ENCODE data around the gene TRIM62. TPM values are rescaled to one million over a fixed set of nuclear protein-coding genes. Genes with fewer than 3 reads are reported as not detected.

TRIM62 gene
- total RNA-seq, 1 experiment from 2014 or later: 6.9 TPM

DNA sequence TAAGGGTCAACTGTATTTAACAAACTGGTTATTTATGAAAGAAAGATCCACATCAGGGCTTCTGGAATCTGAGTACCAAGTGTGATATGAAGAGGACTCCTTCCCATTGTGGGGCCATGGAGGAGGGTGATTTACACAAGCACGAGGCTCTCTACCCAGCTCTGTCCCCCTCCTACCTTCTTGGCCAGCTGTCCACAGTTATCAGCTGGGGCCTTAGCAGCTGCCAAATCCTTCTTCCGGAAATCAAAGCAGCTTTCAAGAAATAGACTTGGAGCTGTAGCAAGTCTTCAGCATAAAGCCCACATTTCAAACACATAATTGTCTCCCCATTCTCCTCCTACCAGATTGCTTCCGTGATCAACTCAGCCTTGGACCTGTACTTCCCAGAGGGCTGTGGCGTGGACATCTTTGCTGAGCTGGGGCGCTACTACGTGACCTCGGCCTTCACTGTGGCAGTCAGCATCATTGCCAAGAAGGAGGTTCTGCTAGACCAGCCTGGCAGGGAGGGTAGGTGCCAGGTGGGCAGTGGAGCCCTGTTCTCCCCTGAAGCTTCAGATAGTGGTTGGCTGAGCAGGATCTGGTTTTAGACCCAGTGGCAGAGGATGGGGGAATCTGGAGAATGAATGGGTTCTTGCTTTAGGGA is 85.4 kb downstream of the TRIM62 start:
- Histone ChIP-seq H3K4ac (ENCODE audit: low read depth, low read length) (no peak overlapping the region), H3K79me1 (ENCODE audit: insufficient read depth, low read depth, low read length, poor library complexity, severe bottlenecking) (no peaks in the 10 kb centered on the region), H3K9me3 (ENCODE audit: control insufficient read depth, low read depth, low read length) (no peaks in the 10 kb centered on the region), H2BK15ac (ENCODE audit: low read depth, low read length) (no peak overlapping the region), H4K8ac (replicated peaks; ENCODE audit: insufficient read length, low read depth, low read length) (no peak overlapping the region), H2BK120ac (ENCODE audit: low read depth, low read length, poor library complexity, severe bottlenecking) (no peak overlapping the region), H3K4me2 (ENCODE audit: insufficient read depth, insufficient read length, low read length) (no peak overlapping the region), H3T11ph (ENCODE audit: low read length) (no peak overlapping the region), H2AFZ (ENCODE audit: low read length) (no peak overlapping the region), H2BK12ac (ENCODE audit: insufficient read length, low read depth, low read length) (no peak overlapping the region), H3K4me1 (ENCODE audit: insufficient read depth, low read length) (peaks cover 6% of the 10 kb centered on the region; the same call in 1 of the 2 replicates), H4K20me1 (ENCODE audit: control insufficient read depth, insufficient read depth, insufficient read length) (peaks cover 2% of the 10 kb centered on the region), H4K91ac (ENCODE audit: insufficient read length, low read depth, low read length) (no peak overlapping the region), H2BK20ac (ENCODE audit: low read depth, low read length, poor library complexity, severe bottlenecking) (no peak overlapping the region), H3K79me2 (ENCODE audit: insufficient read depth, low read length) (no peaks in the 10 kb centered on the region), H2AK5ac (ENCODE audit: insufficient read length, low read length) (no peak overlapping the region), H3K27ac (ENCODE audit: insufficient read length, low read depth, low read length) (no peak overlapping the region), H3K27me3 (ENCODE audit: insufficient read depth, low read length) (no peaks in the 10 kb centered on the region), H4K5ac (ENCODE audit: insufficient read length, low read depth, low read length) (no peak overlapping the region), H3K23me2 (ENCODE audit: insufficient read length, low read depth, low read length, poor library complexity, severe bottlenecking) (no peaks in the 10 kb centered on the region), H2BK5ac (ENCODE audit: insufficient read length, low read length) (no peak overlapping the region), H3K23ac (ENCODE audit: insufficient read length, low read depth, low read length) (no peak overlapping the region), H3K9ac (ENCODE audit: extremely low read depth, insufficient read length, low read length) (no peak overlapping the region), H3K18ac (ENCODE audit: insufficient read length, low read depth, low read length) (no peak overlapping the region), H3K14ac (ENCODE audit: insufficient read depth, low read length) (no peak overlapping the region), H3K56ac (ENCODE audit: insufficient read length, low read depth, low read length) (no peak overlapping the region)
- Mint-ChIP-seq H3K9me3 (no peaks in the 10 kb centered on the region; a peak in 2 of 5 replicates), H3K36me3 (ENCODE audit: insufficient read depth in 1 of 3, low read depth in 3 of 3) (no peaks in the 10 kb centered on the region), H3K4me1 (peaks cover 18 to 24% of the 10 kb centered on the region in 2 experiments), H3K27ac (no peak overlapping the region), H3K27me3 (ENCODE audit: low read depth) (peaks cover 13% of the 10 kb centered on the region), H3K4me3 (no peak overlapping the region)
- TF ChIP-seq CTCF (conservative IDR thresholded peaks at IDR 0.05): no peak
- no CpG with 5 or more reads among the region's 7 CpGs for WGBS (ENCODE audit: extremely low coverage, insufficient read length, low lambda C conversion rate)
- DNase-seq: no peak

Other genes starting within 250 kb of the TRIM62 start
- 15.0 and 15.6 TPM in 2 replicates for gene RNF19B, start 217.2 kb downstream of the TRIM62 start, total RNA-seq (2021)
- gene AK2, start 145.2 kb downstream of the TRIM62 start, total RNA-seq (2021): 144 and 159 TPM in 2 replicates
- 0.39 and 0.50 TPM in 2 replicates for gene AZIN2, start 100.9 kb downstream of the TRIM62 start, total RNA-seq (2021)
- 18.7 and 19.4 TPM in 2 replicates for gene ZNF362, start 74.4 kb upstream of the TRIM62 start, total RNA-seq (2021)
- gene A3GALT2, start 139.1 kb upstream of the TRIM62 start, total RNA-seq (2021): not detected in 2 replicates
- 8.1 and 9.4 TPM in 2 replicates for gene PHC2, start 249.1 kb upstream of the TRIM62 start, total RNA-seq (2021)

Data from H9 (cell line).